ENCODE data around the gene ASCL2. TPM values are rescaled to one million over a fixed set of nuclear protein-coding genes. Genes with fewer than 3 reads are reported as not detected.
"Not testable (repeated sequence)": the region's sequence is repeated elsewhere in the genome, so short reads cannot be mapped to it uniquely, and the experiment has no call there.

ASCL2 gene
- total and polyA plus RNA-seq, 10 donors: 0.68 to 3.0 (median 2.3) TPM

- 69 to 90% (median 74%) methylated on average over 5 to 6 of the region's 6 CpGs for WGBS, 5 donors
- Histone ChIP-seq H3K27ac (peak overlapping the region in 7 of 8 donors; percentile 34 to 83 (median 67)), H3K4me1 (peaks cover 0 to 32% (median 13%) of the 10 kb centered on the region in 6 donors), H3K4me3 (peak overlapping the region in 7 of 8 donors; percentile 9 to 56 (median 14)), H3K9me3 (no peaks in the 10 kb centered on the region), H3K36me3 (no peaks in the 10 kb centered on the region), H3K27me3 (replicated peaks in 1 of 7) (peaks cover 0 to 4% (median 0%) of the 10 kb centered on the region in 7 donors)
- DNase-seq: peak; percentile 72
- no peak for TF ChIP-seq CTCF (IDR thresholded peaks at IDR 0.05 in 8 of 11, conservative IDR thresholded peaks at IDR 0.05 in 3 of 11)
- TF ChIP-seq POLR2AphosphoS5 (IDR thresholded peaks at IDR 0.05): peak in 2 of 3 donors; percentile 68 to 81
- peak in 1 of 3 donors; percentile 46 for TF ChIP-seq POLR2A (IDR thresholded peaks at IDR 0.05)
- intact Hi-C loops (cut with DNase I; ENCODE audit: low total_unique reads): no loop called here
These were observed 19.0 kb upstream of the ASCL2 start for GRCh38 chr11:2289350-2289749.

DNA sequence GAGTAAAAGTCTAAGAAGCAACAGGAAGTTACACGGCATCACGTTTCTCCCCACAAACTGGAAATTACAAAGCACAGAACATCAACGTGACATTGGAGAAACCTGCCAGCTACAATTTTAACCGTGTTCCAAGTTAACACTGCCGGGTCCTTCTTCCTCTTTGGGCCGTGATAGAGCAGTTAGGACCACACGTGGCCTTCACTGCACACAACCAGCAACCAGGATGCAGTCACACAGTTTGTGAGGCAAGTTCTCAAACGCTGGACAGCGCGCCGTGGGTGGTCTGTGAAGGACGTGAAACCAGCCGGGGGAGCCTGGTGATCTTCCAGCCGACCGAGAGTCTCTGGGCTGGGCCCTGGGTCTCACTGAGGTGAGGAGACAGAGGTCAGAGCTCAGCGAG is 16.7 kb upstream of the ASCL2 start:
- Histone ChIP-seq H3K9me3 (peaks cover 0 to 16% (median 12%) of the 10 kb centered on the region in 8 donors), H3K27me3 (replicated peaks in 1 of 7) (peaks cover 0 to 4% (median 0%) of the 10 kb centered on the region in 7 donors), H3K4me3 (no peak overlapping the region), H3K36me3 (no peaks in the 10 kb centered on the region), H3K27ac (no peak overlapping the region), H3K4me1 (peaks cover 0 to 26% (median 10%) of the 10 kb centered on the region in 6 donors)
- intact Hi-C loops (cut with DNase I; ENCODE audit: low total_unique reads): no loop called here
- TF ChIP-seq POLR2AphosphoS5 (IDR thresholded peaks at IDR 0.05) (no peak), POLR2A (IDR thresholded peaks at IDR 0.05) (no peak), CTCF (IDR thresholded peaks at IDR 0.05 in 8 of 11, conservative IDR thresholded peaks at IDR 0.05 in 3 of 11) (no peak)
- no peak for DNase-seq
- 31 to 45% (median 39%) methylated on average over 16 of the region's 16 CpGs for WGBS, 5 donors

GRCh38 chr11:2286350-2286749 is 16.0 kb upstream of the ASCL2 start:
- DNase-seq; H3K27me3 ChIP-seq (replicated peaks in 1 of 7); H3K27ac ChIP-seq; H3K4me3 ChIP-seq; intact Hi-C loops (cut with DNase I; ENCODE audit: low total_unique reads); H3K36me3 ChIP-seq: not testable (repeated sequence)
- Histone ChIP-seq H3K9me3 (peaks cover 0 to 23% (median 17%) of the 10 kb centered on the region in 8 donors), H3K4me1 (peaks cover 0 to 26% (median 10%) of the 10 kb centered on the region in 6 donors)
- 93 to 98% (median 95%) methylated on average over 10 to 13 of the region's 13 CpGs for WGBS, 5 donors

DNA sequence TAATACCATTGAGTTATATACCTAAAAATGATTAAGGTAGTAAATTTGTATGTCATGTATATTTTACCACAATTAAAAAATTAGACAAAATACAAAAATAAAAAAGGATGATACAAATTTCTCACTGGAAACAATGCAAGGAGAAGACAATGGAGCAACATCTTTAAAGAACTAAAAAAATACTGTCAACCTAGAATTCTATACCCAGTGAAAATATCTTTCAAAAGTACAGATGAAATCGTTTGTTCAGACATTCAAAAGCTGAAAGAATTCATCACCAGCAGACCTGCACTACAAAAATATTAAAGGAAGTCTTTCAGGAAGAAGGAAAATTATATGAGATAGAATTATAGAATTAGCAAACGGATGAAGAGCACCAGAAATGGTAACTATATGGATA is 9.8 kb upstream of the ASCL2 start:
- DNase-seq: no peak
- Histone ChIP-seq H3K4me1 (no peaks in the 10 kb centered on the region), H3K27me3 (replicated peaks in 1 of 7) (no peaks in the 10 kb centered on the region), H3K4me3 (no peak overlapping the region), H3K27ac (no peak overlapping the region), H3K9me3 (peaks cover 0 to 45% (median 40%) of the 10 kb centered on the region in 8 donors), H3K36me3 (no peaks in the 10 kb centered on the region)
- 64 to 94% (median 76%) methylated on average over 2 of the region's 2 CpGs for WGBS, 5 donors
- intact Hi-C loops (cut with DNase I; ENCODE audit: low total_unique reads): no loop called here
- no peak for TF ChIP-seq POLR2AphosphoS5 (IDR thresholded peaks at IDR 0.05)
- no peak for TF ChIP-seq POLR2A (IDR thresholded peaks at IDR 0.05)
- TF ChIP-seq CTCF (IDR thresholded peaks at IDR 0.05 in 8 of 11, conservative IDR thresholded peaks at IDR 0.05 in 3 of 11): no peak

All from spleen (tissue), 11 donors.